GM12892 (cell line): ENCODE data around the gene TRAPPC14.
A peak's percentile ranks its signal among the peaks of the same experiment; 100 is the strongest.

Source experiments
- POLR2A ChIP-seq: IDR thresholded peaks from 2 replicates; pipeline ENCODE4 v1.6.1; 2011; ENCODE audit warnings: low read depth, low read length, control low read depth
- POLR2AphosphoS5 ChIP-seq: IDR thresholded peaks from 2 replicates; pipeline ENCODE4 v1.6.1; 2011; ENCODE audit warnings: low read depth, low read length, control low read depth
- TAF1 ChIP-seq: IDR thresholded peaks from 2 replicates; pipeline ENCODE4 v1.6.1; 2011; ENCODE audit warnings: low read depth, mild to moderate bottlenecking, control low read depth, low read length, borderline replicate concordance

DNA sequence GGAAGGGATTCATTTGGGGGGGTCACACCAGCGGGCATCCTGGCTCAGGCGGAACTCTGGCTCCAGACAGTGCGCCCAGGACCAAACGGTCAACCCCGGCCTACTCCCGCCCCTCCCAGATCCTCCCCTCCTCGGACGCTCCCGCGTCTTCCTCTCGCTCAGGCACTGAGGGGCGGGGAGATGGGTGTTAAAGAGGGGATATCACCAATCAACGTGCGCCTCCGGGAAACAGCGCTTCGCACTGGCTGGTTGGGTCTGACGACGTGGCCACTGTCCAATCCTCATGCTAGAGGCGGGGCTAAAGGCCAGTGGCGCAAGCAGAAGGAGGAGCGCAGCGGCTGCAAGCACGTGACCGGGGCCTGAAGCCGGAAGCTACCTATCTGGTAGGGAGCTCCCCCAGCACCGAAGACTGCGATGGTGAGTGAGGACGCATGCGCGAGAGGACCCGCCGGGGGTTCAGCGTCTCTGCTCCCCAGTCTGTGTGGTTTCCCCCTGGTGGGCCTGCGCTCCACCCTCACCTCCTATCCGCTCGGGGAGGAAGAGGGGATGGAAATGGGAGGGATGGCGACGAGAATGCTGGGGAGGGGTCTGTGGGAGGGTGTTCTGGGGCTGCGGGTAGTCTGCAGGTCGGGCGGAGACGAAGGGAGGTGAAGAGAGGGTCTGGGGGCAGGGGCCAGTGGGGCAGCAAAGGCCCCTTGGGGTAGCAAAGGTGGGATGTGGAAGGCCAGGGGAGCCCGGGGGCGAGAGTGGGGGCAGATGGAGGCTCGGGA, 9.8 kb downstream of the TRAPPC14 start, which contains the start of gene LAMTOR4:
- TF ChIP-seq POLR2AphosphoS5 (peak; percentile 84), POLR2A (peak; percentile 85), TAF1 (0 out of 2 replicates have a peak, but pooled peaks have one; percentile 36)
